HepG2 (cell line): Measurements from ENCODE around the gene RSBN1. TPM values are rescaled to one million over a fixed set of nuclear protein-coding genes. Genes with fewer than 3 reads are reported as not detected.
A peak's percentile ranks its signal among the peaks of the same experiment; 100 is the strongest.

Experiments
- AHR ChIP-seq: IDR thresholded peaks from 2 replicates; pipeline ENCODE4 v1.6.1; 2018; ENCODE audit warnings: missing genetic modification reagents, missing compliant biosample characterization
- ARNTL ChIP-seq: sonication (generic); formaldehyde crosslinking; IDR thresholded peaks from 2 replicates; pipeline ENCODE4 v1.4.0; 2020; ENCODE audit warnings: mild to moderate bottlenecking, missing genetic modification reagents
- CCDC6 ChIP-seq: sonication (generic); formaldehyde crosslinking; IDR thresholded peaks from 2 replicates; pipeline ENCODE4 v1.8.1; 2022; ENCODE audit warnings: mild to moderate bottlenecking, missing genetic modification reagents, moderate library complexity
- DBP ChIP-seq: sonication (generic); formaldehyde crosslinking; IDR thresholded peaks from 2 replicates; pipeline ENCODE4 v1.4.0; 2020; ENCODE audit warnings: missing genetic modification reagents; ENCODE audit errors: not compliant biosample characterization
- DMAP1 ChIP-seq: IDR thresholded peaks from 2 replicates; pipeline ENCODE4 v1.6.1; 2016
- ETV5 ChIP-seq: IDR thresholded peaks from 2 replicates; pipeline ENCODE4 v1.6.1; 2018; ENCODE audit warnings: missing biosample characterization, missing genetic modification reagents, inconsistent platforms, borderline replicate concordance
- HMGXB4 ChIP-seq, 2 experiments: sonication (generic) in 1 of 2; formaldehyde crosslinking in 1 of 2; IDR thresholded peaks; 2 replicates each; pipeline versions ENCODE4 v1.4.0 to v1.6.1; 2018 to 2020; ENCODE audit warnings: missing genetic modification reagents in 2 of 2, borderline replicate concordance in 1 of 2, low read depth in 1 of 2, mild to moderate bottlenecking in 1 of 2, missing biosample characterization in 1 of 2
- KLF12 ChIP-seq: sonication (generic); formaldehyde crosslinking; IDR thresholded peaks from 2 replicates; pipeline ENCODE4 v1.4.0; 2020; ENCODE audit warnings: missing genetic modification reagents, borderline replicate concordance
- KLF16 ChIP-seq, 2 experiments: sonication (generic) in 1 of 2; formaldehyde crosslinking in 1 of 2; IDR thresholded peaks; 2 replicates each; pipeline versions ENCODE4 v1.6.1 to v1.8.0; 2016 to 2023; ENCODE audit warnings: missing genetic modification reagents in 2 of 2, missing compliant biosample characterization in 1 of 2
- NFKBIZ ChIP-seq: IDR thresholded peaks from 2 replicates; pipeline ENCODE4 v1.6.1; 2018; ENCODE audit warnings: missing genetic modification reagents, missing compliant biosample characterization
- POLR2AphosphoS5 ChIP-seq: IDR thresholded peaks from 2 replicates; pipeline ENCODE4 v1.6.1; 2012; ENCODE audit warnings: low read depth, low read length
- PPARG ChIP-seq: conservative IDR thresholded peaks from 2 replicates; pipeline ENCODE4 v1.6.1; 2016; ENCODE audit warnings: missing biosample characterization, missing genetic modification reagents
- SNAPC4 ChIP-seq: sonication (generic); formaldehyde crosslinking; IDR thresholded peaks from 2 replicates; pipeline ENCODE4 v1.4.0; 2020; ENCODE audit warnings: mild to moderate bottlenecking, missing genetic modification reagents
- TAF1 ChIP-seq: sonication (generic); formaldehyde crosslinking; IDR thresholded peaks from 2 replicates; pipeline ENCODE4 v1.4.0; 2020; ENCODE audit warnings: missing genetic modification reagents
- UBTF ChIP-seq: sonication (generic); formaldehyde crosslinking; IDR thresholded peaks from 2 replicates; pipeline ENCODE4 v1.4.0; 2020; ENCODE audit warnings: mild to moderate bottlenecking, missing genetic modification reagents
- ZFP82 ChIP-seq: sonication (generic); formaldehyde crosslinking; IDR thresholded peaks from 2 replicates; pipeline ENCODE4 v1.5.1; 2020; ENCODE audit warnings: mild to moderate bottlenecking, missing genetic modification reagents, borderline replicate concordance
- ZNF720 ChIP-seq: sonication (generic); formaldehyde crosslinking; IDR thresholded peaks from 2 replicates; pipeline ENCODE4 v1.4.0; 2020; ENCODE audit warnings: missing genetic modification reagents
- polyA plus RNA-seq, 8 experiments: library from polyadenylated mRNA; depleted of rRNA in 3 of 8; stranded (reverse) in 7 of 8; unstranded in 1 of 8; fragments of >200 nt; fragmentation: Illumina TruSeq in 4 of 8; extraction: Trizol in 4 of 8; gene quantifications; 2 replicates each; pipeline versions ENCODE4 v1.2.1 to v1.2.3, GENCODE V29; 2011 to 2016; ENCODE audit warnings: low read depth in 4 of 8, missing spikeins in 1 of 8, mixed read lengths in 1 of 8; ENCODE audit not compliant: insufficient read depth in 1 of 8
- total RNA-seq, 5 experiments: library from RNA; depleted of rRNA; stranded (reverse); fragments of >200 nt; fragmentation: Illumina TruSeq; extraction: Trizol; gene quantifications; 2 replicates each; pipeline ENCODE4 v1.2.3, GENCODE V29; 2016; ENCODE audit warnings: low read depth in 1 of 5

The RSBN1 gene
- total and polyA plus RNA-seq, 2 of the 13 experiments (the other 11 are each of a cell fraction or from before 2014, with no cell fraction given): 8.3 to 10.4 TPM

GRCh38 chr1:113759333-113760101 is 52.8 kb downstream of the RSBN1 start, which contains the start of gene PHTF1 (continued):
- TF ChIP-seq KLF16 (CRISPR knock-in tag; IDR thresholded peaks at IDR 0.05): 0 out of 4 replicates have a peak, but pooled peaks of 1 of the 2 experiments have one; percentile 51
- no peak for TF ChIP-seq ZNF720
- peak; percentile 46; the same call in 1 of the 2 replicates for TF ChIP-seq ZFP82 (CRISPR knock-in tag)
- TF ChIP-seq AHR (CRISPR knock-in tag): no peak
- peak; percentile 54 to 68; a peak in 2 of 4 replicates for TF ChIP-seq HMGXB4 (CRISPR knock-in tag; IDR thresholded peaks at IDR 0.05; ENCODE audit: borderline replicate concordance in 1 of 2, low read depth in 1 of 2)
- peak; percentile 5 for TF ChIP-seq DBP (CRISPR knock-in tag)
- no peak for TF ChIP-seq NFKBIZ (CRISPR knock-in tag)
- 0 out of 2 replicates have a peak, but pooled peaks have one; percentile 11 for TF ChIP-seq PPARG (CRISPR knock-in tag)
- TF ChIP-seq ARNTL (CRISPR knock-in tag): no peak
- peak; percentile 91 for TF ChIP-seq UBTF
- TF ChIP-seq POLR2AphosphoS5: peak; percentile 61
- TF ChIP-seq TAF1 (CRISPR knock-in tag): peak; percentile 74; the same call in 1 of the 2 replicates
- TF ChIP-seq KLF12 (CRISPR knock-in tag): 0 out of 2 replicates have a peak, but pooled peaks have one; percentile 38
- TF ChIP-seq CCDC6 (CRISPR knock-in tag): peak; percentile 71
- peak; percentile 77; the same call in 1 of the 2 replicates for TF ChIP-seq SNAPC4
- TF ChIP-seq ETV5 (CRISPR knock-in tag): peak; percentile 24; the same call in 1 of the 2 replicates
- TF ChIP-seq DMAP1 (CRISPR knock-in tag): peak; percentile 84
